GM12872 (cell line): ENCODE results near the gene RASSF8.

Experiments used
- TF ChIP-seq, protein P1 (sequence below): IDR thresholded peaks from 3 replicates; pipeline ENCODE4 v1.5.1; 2011; ENCODE audit warnings: low read depth, mild to moderate bottlenecking, low read length, moderate library complexity; ENCODE audit not compliant: insufficient read depth

RASSF8 gene

GRCh38 chr12:26003065-26003464, 44.6 kb downstream of the RASSF8 start:
- TF ChIP-seq, protein P1, sequence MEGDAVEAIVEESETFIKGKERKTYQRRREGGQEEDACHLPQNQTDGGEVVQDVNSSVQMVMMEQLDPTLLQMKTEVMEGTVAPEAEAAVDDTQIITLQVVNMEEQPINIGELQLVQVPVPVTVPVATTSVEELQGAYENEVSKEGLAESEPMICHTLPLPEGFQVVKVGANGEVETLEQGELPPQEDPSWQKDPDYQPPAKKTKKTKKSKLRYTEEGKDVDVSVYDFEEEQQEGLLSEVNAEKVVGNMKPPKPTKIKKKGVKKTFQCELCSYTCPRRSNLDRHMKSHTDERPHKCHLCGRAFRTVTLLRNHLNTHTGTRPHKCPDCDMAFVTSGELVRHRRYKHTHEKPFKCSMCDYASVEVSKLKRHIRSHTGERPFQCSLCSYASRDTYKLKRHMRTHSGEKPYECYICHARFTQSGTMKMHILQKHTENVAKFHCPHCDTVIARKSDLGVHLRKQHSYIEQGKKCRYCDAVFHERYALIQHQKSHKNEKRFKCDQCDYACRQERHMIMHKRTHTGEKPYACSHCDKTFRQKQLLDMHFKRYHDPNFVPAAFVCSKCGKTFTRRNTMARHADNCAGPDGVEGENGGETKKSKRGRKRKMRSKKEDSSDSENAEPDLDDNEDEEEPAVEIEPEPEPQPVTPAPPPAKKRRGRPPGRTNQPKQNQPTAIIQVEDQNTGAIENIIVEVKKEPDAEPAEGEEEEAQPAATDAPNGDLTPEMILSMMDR = no peak

- TF ChIP-seq, protein P1 = no peak
Measured at GRCh38 chr12:26007566-26007965, 49.1 kb downstream of the RASSF8 start.

DNA sequence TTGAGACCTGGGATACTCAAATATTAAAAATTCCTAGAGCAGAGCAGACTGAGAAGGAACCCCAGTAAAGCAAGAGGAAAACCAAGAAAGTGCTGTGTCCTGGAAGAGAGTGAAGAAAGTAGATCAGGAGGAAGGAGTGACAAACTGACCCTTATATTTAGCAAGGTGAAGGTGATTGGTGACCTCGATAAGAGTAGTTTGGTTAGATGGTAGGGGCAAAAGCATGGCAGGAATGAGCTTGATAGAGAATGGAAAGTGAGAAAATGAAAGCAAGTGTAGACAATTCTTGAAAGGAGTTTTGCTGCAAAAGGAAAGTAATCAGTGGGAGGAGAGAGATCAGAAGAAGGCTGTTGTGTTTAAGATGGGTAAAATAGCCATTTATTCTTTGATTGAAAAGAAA, 51.1 kb downstream of the RASSF8 start:
- TF ChIP-seq, protein P1 = no peak

GRCh38 chr12:26010293-26010821, 51.9 kb downstream of the RASSF8 start:
- TF ChIP-seq, protein P1 = no peak

DNA sequence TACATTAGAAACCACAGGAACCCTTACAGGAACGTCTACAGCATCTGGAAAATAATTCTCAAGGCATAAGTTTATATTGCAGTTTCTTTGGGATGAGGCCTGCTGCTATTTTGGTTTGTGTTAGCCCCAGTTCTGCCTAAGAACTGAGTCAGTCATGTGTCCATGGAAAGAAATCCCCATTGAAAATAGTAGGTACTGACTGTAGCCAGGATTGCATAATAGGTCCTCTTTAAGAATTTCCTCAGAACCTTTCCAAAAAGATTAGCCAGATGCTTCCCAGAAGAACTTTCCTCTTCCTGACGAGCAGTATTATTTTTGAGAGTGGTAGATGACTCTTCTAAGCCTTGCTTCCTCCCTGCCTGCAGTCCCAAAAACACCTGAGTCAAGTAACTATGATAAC, 52.6 kb downstream of the RASSF8 start:
- TF ChIP-seq, protein P1 = no peak

DNA sequence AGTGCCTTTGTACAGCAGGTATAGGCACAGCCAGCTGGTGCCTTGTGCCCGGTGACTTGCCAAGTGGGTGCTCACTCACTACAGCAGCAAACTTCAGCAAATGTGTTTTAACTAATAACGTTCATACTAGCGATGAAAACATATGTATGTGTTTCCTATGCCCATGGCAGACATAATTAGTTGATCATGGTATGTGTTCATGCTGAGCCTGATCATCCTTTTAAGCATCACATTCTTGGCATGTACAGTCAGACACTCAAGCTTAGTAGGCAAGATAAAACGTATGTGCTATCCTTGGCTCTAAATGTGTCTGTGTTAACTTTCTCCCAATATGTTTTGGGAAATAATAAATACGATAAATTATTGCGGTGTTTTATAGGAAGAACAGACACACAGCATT, 55.6 kb downstream of the RASSF8 start:
- TF ChIP-seq, protein P1 = no peak

DNA sequence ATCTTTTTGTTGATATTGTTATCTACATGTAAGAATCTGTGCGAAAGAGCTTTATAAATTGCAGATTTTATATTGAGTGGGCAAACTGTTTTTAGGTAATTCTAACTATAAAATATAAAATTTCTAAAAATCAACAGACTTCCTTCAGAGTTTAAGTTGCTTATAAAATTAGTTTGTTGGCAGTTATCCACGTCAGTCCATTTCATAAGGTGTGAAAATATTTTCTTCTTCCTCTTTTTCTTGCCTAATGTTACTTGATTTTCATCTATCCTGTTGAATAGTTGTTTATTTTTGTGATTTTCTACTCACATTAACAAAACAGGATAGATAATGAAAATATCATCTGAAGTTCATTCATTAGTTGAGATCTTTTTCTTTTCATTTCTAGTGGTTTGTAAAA, 58.0 kb downstream of the RASSF8 start:
- TF ChIP-seq, protein P1 = no peak
